GM19395 (cell line): ENCODE measurements around the gene SCAF1.
A peak's percentile ranks its signal among the peaks of the same experiment; 100 is the strongest.

Experiments used
- ATAC-seq: cut with Tn5 transposase; IDR thresholded peaks from one replicate; pipeline ENCODE4 v1.9.1; 2021; ENCODE audit warnings: mild to moderate bottlenecking, moderate library complexity; ENCODE audit not compliant: unreplicated experiment

The SCAF1 gene

DNA sequence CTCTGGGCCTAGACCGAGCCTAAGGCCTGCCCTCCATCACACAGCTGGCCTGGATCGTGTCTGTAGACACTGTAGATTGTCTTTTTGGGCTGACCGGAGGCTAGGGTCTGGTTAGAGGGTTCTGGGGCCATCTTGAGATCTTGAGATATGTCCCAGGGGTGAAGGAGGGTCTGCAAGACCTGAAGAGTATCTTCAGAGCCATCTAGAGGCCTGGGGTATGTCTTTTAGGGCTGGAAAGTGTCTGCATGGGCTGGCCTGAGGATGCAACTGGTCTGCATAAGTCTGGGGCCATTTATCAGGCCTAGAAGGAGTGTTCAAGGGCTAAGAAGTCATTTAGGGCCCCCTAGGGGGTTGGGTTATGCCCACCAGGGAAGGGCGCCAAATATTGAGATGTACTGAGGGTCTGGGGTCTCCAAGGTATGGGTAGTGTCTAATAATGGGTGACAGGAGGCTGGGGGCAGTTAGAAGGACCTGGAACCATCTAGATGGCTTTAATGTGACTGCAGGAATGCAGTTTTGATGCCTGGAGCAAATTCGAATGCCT is 555 bp downstream of the SCAF1 start:
- peak; percentile 0 for ATAC-seq

DNA sequence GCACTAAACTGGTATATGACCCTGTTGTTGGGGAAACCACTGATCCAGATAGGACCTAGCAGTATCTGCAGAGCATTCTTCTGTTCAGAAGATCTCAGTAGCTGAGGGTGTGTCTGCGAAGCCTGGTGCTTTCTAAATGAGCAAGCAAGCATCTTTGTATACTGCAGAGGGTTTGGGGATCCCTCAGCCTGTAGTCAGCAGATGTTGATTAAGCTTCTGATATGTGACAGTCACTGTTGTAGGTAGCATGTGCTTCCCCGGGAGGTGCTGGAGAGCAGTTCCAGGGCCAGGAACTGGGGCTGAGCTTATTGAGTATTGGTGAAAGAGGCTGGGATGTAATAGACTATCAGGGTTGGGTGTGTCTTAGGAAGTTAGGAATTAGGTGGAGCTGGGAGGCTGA is 1.5 kb downstream of the SCAF1 start:
- no peak for ATAC-seq

- no peak for ATAC-seq
These were observed 3.6 kb downstream of the SCAF1 start for GRCh38 chr19:49645592-49645991.

- no peak for ATAC-seq
These were observed 4.0 kb downstream of the SCAF1 start for GRCh38 chr19:49645995-49646394.

DNA sequence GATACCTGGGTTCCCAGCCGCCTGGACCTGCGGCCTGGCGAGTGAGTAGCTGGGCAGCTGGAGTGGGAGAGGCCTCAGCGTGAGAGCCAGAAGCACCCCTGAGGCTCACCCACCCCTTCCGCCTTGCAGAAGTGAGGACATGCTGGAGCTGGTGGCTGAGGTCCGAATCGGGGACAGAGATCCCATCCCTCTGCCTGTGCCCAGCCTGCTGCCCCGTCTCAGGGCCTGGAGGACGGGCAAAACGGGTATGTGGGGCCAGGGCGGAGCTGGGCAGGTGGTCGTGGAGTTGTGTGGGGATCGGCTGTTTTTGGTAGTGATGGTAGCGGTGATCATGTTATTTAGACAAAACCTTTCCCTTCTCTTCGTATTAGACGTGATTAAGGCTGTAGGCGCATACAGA is 4.6 kb downstream of the SCAF1 start:
- ATAC-seq = no peak

DNA sequence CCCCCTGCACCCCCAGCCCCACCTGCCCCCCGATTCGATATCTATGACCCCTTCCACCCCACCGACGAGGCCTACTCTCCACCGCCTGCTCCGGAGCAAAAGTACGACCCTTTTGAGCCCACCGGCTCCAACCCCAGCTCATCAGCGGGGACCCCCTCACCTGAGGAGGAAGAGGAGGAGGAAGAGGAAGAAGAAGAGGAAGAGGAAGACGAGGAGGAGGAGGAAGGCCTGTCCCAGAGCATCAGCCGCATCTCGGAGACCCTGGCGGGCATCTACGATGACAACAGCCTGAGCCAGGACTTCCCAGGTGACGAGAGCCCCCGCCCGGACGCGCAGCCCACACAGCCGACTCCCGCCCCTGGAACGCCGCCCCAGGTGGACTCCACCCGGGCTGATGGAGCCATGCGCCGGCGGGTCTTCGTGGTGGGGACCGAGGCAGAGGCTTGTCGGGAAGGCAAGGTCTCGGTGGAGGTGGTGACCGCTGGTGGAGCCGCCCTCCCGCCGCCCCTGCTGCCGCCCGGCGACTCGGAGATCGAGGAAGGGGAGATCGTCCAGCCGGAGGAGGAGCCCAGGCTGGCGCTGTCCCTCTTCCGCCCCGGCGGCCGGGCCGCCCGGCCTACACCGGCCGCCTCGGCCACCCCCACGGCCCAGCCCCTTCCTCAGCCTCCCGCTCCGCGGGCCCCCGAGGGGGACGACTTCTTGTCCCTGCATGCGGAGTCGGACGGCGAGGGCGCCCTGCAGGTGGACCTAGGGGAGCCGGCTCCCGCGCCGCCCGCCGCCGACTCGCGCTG is 9.2 kb downstream of the SCAF1 start:
- no peak for ATAC-seq

GRCh38 chr19:49651820-49652550 is 10.0 kb downstream of the SCAF1 start:
- ATAC-seq = no peak

DNA sequence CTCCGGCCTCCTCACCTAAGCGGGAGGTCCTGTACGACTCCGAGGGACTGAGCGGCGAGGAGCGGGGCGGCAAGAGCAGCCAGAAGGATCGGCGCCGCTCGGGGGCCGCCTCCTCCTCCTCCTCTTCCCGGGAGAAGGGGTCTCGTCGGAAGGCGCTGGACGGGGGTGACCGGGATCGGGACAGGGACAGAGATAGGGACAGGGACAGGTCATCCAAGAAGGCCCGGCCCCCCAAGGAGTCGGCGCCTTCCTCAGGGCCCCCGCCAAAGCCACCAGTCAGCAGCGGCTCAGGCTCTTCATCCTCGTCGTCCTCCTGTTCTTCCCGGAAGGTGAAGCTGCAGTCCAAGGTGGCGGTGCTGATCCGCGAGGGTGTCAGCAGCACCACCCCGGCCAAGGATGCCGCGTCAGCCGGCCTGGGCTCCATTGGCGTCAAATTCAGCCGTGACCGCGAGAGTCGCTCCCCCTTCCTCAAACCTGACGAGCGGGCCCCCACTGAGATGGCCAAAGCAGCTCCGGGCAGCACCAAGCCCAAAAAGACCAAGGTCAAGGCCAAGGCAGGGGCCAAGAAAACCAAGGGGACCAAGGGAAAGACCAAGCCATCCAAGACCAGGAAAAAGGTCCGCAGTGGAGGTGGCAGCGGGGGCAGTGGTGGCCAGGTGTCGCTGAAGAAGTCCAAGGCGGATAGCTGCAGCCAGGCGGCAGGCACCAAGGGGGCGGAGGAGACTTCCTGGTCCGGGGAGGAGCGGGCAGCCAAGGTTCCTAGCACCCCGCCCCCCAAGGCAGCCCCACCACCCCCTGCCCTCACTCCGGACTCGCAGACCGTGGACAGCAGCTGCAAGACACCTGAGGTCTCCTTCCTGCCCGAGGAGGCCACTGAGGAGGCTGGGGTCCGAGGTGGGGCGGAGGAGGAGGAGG is 10.8 kb downstream of the SCAF1 start:
- no peak for ATAC-seq

DNA sequence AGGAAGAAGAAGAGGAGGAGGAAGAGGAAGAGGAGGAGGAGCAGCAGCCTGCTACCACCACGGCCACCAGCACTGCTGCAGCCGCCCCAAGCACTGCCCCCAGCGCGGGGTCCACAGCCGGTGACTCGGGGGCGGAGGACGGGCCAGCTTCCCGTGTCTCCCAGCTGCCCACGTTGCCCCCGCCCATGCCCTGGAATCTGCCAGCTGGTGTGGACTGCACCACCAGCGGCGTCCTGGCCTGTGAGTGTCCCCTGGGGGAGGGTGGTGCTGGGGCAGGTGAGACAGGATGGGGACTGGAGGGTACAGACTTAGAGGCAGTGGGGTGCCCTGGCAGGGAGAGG is 11.4 kb downstream of the SCAF1 start:
- no peak for ATAC-seq

DNA sequence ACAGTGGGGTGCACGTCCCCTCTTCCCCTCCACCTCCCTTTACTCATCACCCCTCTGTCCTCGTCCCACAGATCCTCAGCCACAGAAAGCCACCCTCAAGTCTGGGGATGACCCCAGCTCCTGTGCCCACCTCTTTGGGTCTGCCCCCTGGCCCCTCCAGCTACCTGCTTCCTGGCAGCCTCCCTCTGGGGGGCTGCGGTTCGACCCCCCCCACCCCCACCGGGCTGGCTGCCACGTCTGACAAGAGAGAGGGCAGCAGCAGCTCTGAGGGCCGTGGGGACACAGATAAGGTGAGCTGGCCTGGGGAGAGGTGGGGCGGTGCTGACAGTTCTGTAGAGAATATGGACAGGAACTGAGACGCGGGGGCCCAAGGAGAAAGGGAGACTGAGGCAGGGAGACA is 12.6 kb downstream of the SCAF1 start:
- ATAC-seq = no peak

- no peak for ATAC-seq
These were observed 13.8 kb downstream of the SCAF1 start for GRCh38 chr19:49655570-49656455.

DNA sequence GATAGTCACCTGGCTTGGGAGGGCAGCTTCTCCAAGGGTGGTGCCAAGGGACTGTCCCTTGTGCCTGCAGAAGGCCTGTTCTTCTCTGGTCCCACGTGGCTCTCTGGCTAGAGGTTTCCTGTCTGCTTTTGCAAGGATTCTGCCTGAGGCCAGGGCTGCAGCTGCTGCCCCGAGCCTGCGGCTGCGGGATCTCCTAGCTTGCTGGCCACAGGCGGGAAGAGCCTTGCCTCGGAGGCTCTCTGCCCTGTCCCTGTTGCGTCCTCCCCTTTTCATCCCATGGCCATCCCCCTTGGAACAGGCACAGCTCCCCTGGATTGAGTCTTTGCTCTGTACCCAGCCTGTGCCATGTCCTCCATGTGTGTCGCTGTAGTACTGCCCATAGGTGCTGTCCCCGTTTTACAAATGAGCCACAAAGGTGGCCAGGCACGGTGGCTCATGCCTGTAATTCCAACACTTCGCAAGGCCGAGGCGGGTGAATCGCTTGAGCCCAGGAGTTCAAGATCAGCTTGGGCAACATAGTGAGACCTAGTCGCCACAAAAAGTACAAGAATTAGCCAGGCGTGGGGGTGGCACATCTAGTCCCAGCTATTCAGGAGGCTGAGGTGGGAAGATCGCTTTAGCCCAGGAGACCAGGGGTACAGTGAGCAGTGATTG is 14.6 kb downstream of the SCAF1 start:
- ATAC-seq = no peak

GRCh38 chr19:49657493-49658138 is 15.6 kb downstream of the SCAF1 start:
- ATAC-seq = no peak

- no peak for ATAC-seq
These were observed 16.1 kb downstream of the SCAF1 start for GRCh38 chr19:49658139-49658517.

DNA sequence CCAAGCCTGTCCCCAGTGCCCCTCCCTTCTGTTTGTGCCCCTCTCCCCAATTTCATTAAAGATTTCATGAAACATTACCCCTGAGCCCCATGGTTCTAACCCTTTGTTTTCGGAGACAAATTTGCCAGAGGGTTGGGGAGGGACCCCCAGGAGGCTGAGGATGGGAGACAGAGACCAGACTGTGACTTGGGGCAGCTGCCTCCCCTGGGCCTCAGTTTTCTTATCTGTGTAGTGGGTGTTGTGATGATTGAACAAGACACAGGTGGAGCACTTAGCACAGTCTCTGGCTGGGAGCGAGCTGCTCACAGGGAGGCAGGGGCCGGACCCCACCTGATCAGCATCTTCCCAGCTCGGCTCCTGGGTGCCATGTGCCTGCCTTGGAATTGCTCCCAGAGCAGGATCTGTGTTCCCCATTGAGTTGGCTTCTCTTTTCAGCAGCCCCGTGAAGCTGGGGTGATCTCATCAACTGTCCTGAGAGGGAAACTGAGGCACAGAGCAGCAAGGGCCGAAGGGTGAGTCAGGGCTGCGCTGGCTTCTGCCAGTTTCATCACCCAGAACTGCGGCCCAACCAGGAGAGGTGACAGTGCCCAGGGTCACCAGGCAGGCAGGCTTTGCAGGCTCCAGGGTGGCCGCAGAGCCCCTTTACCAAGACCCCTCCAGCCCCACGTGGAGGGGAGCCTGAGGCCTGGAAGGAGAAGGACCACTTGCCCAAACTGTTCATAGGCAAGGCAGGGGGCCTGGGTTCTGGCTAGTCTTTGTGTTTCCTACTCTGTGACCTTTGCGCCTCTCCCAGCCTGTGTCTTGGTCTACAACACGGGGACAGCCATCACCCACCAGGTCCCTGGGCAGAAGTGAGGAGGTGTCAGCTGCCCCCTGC is 16.8 kb downstream of the SCAF1 start:
- ATAC-seq = no peak

DNA sequence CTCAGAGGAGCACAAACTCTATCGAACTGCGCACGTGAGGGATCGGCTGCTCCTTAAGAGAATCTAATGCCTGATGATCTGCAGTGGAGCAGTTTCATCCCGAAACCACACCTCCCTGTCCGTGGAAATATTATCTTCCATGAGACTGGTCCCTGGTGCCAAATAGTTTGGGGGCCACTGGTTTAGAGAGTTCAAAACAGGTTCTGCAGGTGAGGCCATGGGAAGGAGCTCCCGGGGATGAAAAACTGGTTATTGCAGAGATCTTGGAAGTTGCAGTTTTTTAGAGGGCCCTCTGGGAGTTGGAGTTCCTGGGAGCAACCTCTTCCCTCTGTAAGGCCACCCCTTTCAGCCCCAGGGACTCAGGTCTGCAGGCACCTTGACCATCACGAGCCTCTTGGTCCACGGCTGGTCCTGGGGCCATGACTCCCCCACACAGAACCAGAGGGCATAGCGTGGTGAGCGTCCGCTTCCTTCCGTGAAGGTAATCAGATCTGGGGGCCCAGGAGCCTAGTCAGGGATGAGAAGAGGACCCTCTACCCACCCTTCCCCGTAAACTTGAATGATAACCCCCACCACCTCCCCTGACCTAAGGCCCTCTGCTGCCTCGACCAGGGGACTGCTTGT is 18.4 kb downstream of the SCAF1 start:
- ATAC-seq = no peak

- ATAC-seq = no peak
These were observed 20.0 kb downstream of the SCAF1 start for GRCh38 chr19:49662011-49662410.

- no peak for ATAC-seq
These were observed 21.2 kb downstream of the SCAF1 start for GRCh38 chr19:49663224-49663623.
